ENCODE data around the gene RALGAPA2.

DNA sequence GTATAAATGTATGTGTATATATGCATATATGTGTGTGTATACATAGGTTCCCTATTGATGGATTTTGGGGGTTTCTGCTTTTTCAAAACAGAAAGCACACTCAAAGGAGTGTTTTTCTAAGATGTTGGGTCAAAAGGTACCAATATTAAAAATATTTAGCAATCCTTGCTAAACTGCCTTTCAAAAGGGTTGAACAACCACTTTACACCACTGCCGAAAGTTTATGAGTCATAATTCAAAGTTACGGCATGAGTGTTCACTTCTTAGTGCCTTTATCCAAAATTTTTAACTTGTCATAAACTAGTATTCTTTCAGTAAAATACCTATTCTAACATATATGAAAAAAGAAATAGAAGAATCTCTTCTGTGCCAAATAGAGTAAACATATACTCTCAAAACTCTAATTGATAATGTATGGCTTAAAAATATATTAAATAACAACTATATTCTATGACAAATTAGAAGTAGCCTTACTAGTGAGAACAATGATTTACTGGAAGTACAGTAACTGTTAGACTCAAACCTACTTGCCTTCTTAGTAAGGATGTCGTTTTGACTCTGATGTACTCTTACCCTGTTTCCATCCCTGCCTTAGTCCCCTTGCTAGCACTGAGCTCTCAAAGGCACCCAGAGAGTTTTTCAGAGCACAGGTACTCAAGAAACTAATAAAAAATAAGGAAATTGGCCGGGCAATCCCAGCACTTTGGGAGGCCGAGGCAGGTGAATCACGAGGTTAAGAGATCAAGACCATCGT lies 208.5 kb downstream of the RALGAPA2 start:
- TF ChIP-seq POLR2A (IDR thresholded peaks at IDR 0.05; ENCODE audit: low read length): no peak
- TF ChIP-seq, protein P1, sequence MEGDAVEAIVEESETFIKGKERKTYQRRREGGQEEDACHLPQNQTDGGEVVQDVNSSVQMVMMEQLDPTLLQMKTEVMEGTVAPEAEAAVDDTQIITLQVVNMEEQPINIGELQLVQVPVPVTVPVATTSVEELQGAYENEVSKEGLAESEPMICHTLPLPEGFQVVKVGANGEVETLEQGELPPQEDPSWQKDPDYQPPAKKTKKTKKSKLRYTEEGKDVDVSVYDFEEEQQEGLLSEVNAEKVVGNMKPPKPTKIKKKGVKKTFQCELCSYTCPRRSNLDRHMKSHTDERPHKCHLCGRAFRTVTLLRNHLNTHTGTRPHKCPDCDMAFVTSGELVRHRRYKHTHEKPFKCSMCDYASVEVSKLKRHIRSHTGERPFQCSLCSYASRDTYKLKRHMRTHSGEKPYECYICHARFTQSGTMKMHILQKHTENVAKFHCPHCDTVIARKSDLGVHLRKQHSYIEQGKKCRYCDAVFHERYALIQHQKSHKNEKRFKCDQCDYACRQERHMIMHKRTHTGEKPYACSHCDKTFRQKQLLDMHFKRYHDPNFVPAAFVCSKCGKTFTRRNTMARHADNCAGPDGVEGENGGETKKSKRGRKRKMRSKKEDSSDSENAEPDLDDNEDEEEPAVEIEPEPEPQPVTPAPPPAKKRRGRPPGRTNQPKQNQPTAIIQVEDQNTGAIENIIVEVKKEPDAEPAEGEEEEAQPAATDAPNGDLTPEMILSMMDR (IDR thresholded peaks at IDR 0.05): no peak
- TF ChIP-seq, protein P2, sequence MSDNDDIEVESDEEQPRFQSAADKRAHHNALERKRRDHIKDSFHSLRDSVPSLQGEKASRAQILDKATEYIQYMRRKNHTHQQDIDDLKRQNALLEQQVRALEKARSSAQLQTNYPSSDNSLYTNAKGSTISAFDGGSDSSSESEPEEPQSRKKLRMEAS (IDR thresholded peaks at IDR 0.05): no peak
- TF ChIP-seq, protein P3, sequence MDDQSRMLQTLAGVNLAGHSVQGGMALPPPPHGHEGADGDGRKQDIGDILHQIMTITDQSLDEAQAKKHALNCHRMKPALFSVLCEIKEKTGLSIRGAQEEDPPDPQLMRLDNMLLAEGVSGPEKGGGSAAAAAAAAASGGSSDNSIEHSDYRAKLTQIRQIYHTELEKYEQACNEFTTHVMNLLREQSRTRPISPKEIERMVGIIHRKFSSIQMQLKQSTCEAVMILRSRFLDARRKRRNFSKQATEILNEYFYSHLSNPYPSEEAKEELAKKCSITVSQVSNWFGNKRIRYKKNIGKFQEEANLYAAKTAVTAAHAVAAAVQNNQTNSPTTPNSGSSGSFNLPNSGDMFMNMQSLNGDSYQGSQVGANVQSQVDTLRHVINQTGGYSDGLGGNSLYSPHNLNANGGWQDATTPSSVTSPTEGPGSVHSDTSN (IDR thresholded peaks at IDR 0.05): no peak
